ENCODE data around the gene PLCD3. TPM values are rescaled to one million over a fixed set of nuclear protein-coding genes. Genes with fewer than 3 reads are reported as not detected.

PLCD3 gene
- total RNA-seq, 2 experiments from 2014 or later, result 2.7 to 3.8 TPM

DNA sequence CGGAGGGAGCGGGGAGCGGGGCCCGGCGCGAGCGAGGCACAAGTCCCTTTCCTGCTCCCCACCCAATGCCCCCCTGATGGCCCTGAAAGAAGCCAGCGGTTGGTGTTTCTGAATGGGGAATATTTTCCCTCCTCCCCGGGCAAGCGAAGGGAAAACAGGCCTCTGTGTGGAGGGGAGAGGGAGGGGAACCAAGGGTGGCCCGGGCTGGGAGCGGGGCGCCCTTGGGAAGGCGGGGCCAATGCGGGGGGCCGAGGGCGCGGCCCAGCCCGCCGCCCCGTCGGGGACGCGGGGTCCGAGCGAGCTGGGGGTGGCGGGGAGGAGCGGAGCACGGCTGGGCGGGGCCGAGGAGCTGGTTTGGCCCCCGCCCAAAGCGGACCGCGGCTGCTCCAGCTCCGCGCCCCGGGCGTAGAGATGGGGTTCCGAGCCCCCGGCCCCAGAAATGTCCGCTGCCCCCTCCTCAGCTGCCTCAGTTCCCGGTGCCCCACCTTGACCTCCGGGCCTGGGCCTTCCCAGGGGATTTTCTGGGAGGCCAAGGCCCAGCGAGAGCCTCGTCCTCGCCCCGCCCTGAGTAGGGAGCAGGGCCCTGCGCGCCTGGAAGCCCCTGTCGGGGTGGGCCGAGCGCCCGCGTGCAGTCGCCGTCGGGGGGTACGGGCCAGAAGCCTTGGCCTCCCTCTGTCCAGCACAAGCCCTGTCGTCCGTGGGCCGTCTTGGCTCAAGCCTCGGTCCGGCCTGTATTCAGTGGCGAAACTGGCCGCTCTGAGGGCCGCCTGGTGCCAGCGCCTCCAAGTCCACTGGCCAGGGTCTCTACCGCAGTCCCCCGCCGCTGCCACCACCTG, 12.1 kb upstream of the PLCD3 start:
- H3K36me3 Mint-ChIP-seq, result peaks cover 17% of the 10 kb centered on the region
- H3K27me3 Mint-ChIP-seq, result peaks cover 5% of the 10 kb centered on the region
- peak; percentile 54 for DNase-seq
- no peaks in the 10 kb centered on the region for H3K9me3 Mint-ChIP-seq
- peak overlapping the region; percentile 67 for H3K4me3 Mint-ChIP-seq
- peaks cover 33% of the 10 kb centered on the region for H3K4me1 Mint-ChIP-seq
- peak overlapping the region; percentile 67 for H3K27ac Mint-ChIP-seq

DNA sequence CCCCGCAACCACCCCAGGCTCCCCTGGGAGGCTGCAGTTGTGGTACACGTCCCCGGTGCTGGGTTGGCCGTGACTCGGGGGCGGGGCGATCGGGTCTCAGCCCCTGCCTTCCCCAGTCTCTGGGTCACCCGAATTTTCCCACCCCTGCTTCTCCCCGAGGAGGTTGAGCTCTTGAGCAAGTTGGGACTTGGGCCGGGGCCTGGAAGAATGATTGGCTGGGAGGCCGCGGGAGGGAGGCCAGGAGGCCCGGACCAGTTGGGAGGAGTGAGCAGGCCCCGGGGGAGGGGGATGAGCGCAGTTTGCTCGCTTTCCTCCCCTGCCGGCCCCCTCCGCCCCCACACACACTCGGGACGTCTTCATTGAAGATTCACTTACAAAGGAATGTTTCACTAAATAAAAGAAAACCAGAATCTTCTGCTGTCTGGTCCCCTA, 11.5 kb upstream of the PLCD3 start:
- peak; percentile 41 for DNase-seq
- H3K4me1 Mint-ChIP-seq, result peaks cover 33% of the 10 kb centered on the region
- peaks cover 5% of the 10 kb centered on the region for H3K27me3 Mint-ChIP-seq
- H3K27ac Mint-ChIP-seq, result peak overlapping the region; percentile 67
- H3K9me3 Mint-ChIP-seq, result no peaks in the 10 kb centered on the region
- peaks cover 12% of the 10 kb centered on the region for H3K36me3 Mint-ChIP-seq
- H3K4me3 Mint-ChIP-seq, result peak overlapping the region; percentile 67

DNA sequence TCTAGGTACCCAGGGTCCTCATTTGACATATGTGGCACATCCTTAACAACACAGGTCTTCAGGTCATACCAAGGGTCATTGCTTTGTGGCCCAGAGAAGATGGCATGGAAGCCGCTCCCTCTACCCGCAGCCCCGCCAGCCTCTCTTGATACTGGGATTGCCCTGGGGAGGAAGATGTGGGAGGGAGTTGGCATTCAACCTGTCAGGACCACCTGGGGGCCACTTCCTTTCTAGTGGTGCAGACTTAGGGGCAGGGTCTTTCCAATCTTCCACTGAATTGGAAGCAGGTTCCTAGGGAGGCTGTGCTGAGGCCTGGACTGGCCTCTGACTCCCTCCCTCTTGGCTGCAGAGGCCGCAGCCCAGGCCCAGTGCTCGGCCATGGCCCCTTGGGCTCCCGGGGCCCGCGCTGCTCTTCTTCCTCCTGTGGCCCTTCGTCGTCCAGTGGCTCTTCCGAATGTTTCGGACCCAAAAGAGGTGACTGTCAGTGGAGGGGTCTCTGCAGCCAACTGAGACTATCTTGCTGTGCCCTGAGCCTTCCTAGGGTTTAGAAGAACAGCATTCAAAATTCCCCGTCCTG, 10.9 kb upstream of the PLCD3 start:
- H3K27ac Mint-ChIP-seq, result peak overlapping the region; percentile 67

DNA sequence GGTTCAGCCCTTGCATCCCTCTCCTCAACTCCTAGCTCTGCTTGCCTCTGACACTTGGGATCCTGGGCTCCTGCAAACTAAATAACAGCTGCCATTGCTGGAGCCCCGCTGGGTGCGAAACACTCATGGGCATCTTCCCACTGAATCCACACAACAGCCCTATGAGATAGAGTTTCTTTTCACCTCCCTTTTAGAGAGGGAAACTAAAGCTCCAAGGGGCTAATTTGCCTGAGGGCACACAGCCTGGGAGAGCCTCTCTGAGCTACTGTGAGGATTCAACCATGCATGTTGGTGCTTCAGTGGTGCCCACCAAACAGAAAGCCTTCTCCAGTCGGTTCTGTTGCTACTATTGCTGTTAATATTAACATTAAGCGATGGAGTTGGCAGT, 7.2 kb upstream of the PLCD3 start:
- peaks cover 12% of the 10 kb centered on the region for H3K4me1 Mint-ChIP-seq
- no peak overlapping the region for H3K4me3 Mint-ChIP-seq
- DNase-seq, result no peak
- H3K27me3 Mint-ChIP-seq, result no peaks in the 10 kb centered on the region
- peaks cover 2% of the 10 kb centered on the region for H3K36me3 Mint-ChIP-seq
- H3K27ac Mint-ChIP-seq, result no peak overlapping the region
- no peaks in the 10 kb centered on the region for H3K9me3 Mint-ChIP-seq

More for the DNA sequence above, 10.9 kb upstream of the PLCD3 start:
- no peak for DNase-seq
- H3K4me3 Mint-ChIP-seq, result no peak overlapping the region
- peaks cover under 1% of the 10 kb centered on the region for H3K27me3 Mint-ChIP-seq
- no peaks in the 10 kb centered on the region for H3K9me3 Mint-ChIP-seq
- peaks cover 29% of the 10 kb centered on the region for H3K4me1 Mint-ChIP-seq
- peaks cover 8% of the 10 kb centered on the region for H3K36me3 Mint-ChIP-seq

DNA sequence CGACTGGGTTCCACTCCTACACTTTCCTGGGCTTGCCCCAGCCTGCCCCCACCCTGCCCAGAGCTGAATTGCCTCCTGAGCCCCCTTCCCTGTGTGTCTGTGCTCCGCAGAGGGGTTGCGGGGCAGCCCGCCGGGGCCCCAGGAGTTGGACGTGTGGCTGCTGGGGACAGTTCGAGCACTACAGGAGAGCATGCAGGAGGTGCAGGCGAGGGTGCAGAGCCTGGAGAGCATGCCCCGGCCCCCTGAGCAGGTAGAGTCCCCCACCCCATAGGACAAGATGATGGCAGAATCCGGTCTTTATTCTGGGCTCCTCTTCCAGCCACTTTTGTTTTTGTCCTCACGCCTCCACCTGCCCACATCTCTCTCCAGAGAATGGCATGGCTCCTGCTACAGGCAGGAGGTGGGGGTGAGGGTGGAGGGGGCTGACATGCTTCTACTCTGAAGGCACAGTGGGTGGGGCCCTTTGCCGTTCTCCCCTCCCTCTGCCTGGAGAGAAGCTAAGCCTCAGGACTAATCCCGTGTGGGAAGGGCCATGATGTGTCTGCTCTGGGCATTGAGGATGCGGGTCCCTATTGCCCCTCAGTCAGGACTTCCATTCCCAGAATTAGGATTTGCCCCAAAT, 6.7 kb upstream of the PLCD3 start:
- Mint-ChIP-seq H3K27ac (no peak overlapping the region), H3K36me3 (peaks cover 2% of the 10 kb centered on the region), H3K9me3 (no peaks in the 10 kb centered on the region), H3K4me1 (peaks cover 11% of the 10 kb centered on the region), H3K4me3 (no peak overlapping the region), H3K27me3 (no peaks in the 10 kb centered on the region)
- DNase-seq, result no peak

DNA sequence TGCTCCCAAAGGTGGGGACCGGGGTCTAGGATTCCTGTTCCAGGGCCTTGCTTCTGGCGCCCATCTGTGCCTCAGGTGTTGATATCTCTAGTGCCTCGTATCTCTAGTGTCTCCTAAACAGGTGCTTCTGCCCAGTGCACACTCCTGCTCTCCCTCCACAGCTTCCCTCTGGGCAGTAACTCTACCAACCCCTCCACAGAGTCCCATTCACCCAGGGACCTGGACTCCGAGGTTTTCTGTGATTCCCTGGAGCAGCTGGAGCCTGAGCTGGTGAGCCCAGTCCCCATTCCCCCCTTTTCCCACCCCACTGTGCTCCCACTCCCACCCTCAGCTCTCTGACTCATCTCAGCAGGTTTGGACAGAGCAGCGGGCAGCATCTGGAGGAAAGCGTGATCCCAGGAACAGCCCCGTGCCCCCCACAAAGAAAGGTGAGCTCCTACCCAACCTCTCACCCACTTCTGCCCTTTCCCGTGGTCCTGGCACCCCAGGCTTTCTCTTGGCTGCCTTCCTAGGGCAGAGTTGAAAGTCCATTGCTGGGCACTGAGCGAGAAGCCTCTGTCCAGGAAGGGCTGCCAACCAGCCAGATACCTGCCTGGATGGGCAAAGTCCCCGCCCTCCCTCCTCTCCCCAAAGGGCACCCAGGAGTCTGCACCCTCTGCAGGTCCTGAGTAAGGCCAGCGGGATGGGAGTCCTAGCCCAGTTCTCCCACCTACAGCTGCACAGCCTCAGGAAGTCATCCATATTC, 5.4 kb upstream of the PLCD3 start:
- peaks cover 9% of the 10 kb centered on the region for H3K4me1 Mint-ChIP-seq
- peaks cover 2% of the 10 kb centered on the region for H3K36me3 Mint-ChIP-seq
- H3K4me3 Mint-ChIP-seq, result no peak overlapping the region
- no peaks in the 10 kb centered on the region for H3K27me3 Mint-ChIP-seq
- no peak for DNase-seq
- no peaks in the 10 kb centered on the region for H3K9me3 Mint-ChIP-seq
- H3K27ac Mint-ChIP-seq, result no peak overlapping the region

DNA sequence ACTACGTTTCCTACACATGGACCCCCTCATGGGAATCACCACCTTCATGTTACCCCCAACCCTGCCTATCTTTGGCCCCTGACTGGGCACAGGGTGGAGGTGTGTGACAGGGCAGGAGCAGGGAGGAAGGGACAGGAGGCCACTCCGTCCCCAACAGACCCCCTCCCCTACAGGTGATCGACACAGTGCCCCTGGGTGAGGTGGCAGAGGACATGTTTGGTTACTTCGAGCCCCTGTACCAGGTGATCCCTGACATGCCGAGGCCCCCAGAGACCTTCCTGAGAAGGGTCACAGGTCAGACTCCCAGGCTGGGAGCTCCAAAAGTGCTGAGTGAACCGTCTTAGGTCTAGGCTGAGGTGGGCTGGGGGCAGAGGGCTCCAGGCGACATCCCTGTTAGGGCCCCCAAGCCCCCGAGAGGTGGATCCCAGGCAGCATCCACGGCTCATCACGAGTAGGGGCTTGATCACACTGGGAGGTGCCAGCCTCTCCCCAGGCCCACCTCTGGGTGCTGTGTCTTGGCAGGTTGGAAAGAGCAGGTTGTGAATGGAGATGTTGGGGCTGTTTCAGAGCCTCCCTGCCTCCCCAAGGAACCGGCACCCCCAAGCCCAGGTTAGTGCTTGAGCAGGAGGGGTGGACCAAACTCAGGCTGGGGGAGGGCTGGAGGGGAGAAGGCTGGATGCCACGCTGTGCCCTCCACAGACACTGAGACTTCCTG, 4.7 kb upstream of the PLCD3 start:
- DNase-seq, result no peak
- peaks cover 2% of the 10 kb centered on the region for H3K36me3 Mint-ChIP-seq
- peak overlapping the region; percentile 90 for H3K4me3 Mint-ChIP-seq

DNA sequence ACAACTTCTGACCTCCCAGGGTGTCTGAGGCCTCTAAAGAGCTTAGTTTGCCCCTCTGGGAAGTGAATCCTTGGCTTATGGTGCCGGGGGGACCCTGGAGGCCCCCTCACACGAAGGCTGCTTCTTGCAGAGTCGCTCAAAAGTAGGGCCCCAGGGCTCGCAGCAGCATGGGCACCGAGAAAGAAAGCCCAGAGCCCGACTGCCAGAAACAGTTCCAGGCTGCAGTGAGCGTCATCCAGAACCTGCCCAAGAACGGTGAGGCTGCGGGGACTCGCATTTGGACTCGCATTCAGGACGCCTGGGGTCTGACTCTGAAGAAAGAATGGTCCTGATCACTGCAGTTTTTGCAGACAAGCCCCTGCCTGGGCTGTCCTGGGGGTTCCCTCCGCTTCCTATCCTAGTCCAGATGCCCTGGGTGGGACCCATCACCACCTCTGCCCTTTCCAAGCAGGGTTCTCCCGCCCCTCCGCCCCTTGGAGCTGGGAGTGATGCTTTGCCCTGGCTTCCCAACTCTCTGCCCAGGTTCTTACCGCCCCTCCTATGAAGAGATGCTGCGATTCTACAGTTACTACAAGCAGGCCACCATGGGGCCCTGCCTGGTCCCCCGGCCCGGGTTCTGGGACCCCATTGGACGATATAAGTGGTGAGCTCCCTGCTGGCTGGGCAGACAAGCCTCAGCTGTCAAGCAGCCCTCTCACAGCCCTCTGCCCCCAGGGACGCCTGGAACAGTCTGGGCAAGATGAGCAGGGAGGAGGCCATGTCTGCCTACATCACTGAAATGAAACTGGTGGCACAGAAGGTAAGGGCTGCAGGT, 3.9 kb upstream of the PLCD3 start:
- Mint-ChIP-seq H3K4me3 (peak overlapping the region; percentile 90), H3K27me3 (peaks cover 3% of the 10 kb centered on the region), H3K4me1 (peaks cover 10% of the 10 kb centered on the region), H3K9me3 (no peaks in the 10 kb centered on the region), H3K27ac (peak overlapping the region; percentile 78), H3K36me3 (peaks cover 2% of the 10 kb centered on the region)
- DNase-seq, result no peak

More for the DNA sequence above, 4.7 kb upstream of the PLCD3 start:
- Mint-ChIP-seq H3K27me3 (no peaks in the 10 kb centered on the region), H3K9me3 (no peaks in the 10 kb centered on the region), H3K27ac (no peak overlapping the region), H3K4me1 (peaks cover 9% of the 10 kb centered on the region)

DNA sequence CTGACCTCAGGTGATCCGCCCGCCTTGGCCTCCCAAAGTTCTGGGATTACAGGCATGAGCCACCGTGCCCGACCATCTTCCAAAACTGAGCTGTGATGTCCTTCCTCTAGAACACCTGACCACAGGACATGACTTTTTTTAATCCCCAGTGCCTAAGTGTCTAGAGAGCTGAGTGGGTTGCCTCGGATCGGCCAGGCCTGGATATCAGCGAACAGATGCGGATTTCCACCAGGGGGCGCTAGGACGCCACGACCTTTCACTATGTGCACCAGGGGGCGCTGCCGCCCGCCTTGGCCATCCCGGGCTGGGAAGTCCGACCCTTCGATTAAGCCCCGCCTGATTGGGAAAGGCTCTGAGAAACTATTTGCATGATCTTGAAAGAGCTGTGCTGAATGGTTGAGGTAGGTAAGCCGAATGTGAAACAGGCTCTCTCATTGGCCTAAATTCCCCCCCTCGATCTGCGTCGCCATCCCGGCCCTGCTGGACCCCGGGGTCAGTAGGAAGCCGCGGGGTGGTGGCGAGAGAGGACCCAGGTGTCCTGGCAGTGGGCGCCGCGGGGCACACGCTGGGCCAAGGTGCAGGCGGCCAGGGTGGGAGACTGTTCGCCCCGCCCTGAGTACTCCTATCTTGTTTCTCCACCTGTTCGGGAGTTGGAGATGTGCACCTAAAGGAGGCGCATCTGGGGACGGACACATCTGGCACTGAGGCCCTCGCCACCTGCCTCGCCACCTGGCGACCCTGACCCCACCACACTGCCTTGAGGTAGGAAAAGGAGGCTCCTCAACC, 3.1 kb upstream of the PLCD3 start, which contains the start of gene ACBD4:
ACBD4 (plus strand) TSS at position 496 of the 786 bp plus-strand sequence. CDS start 458 bp downstream, outside the sequence.
- Mint-ChIP-seq H3K27ac (peak within 1 kb of the TSS; percentile 78), H3K36me3 (no peaks in the 10 kb centered on the region), H3K9me3 (no peaks in the 10 kb centered on the region), H3K27me3 (peaks cover 6% of the 10 kb centered on the region), H3K4me3 (peak within 1 kb of the TSS; percentile 90), H3K4me1 (peaks cover 10% of the 10 kb centered on the region)
- peak; percentile 95 for DNase-seq

DNA sequence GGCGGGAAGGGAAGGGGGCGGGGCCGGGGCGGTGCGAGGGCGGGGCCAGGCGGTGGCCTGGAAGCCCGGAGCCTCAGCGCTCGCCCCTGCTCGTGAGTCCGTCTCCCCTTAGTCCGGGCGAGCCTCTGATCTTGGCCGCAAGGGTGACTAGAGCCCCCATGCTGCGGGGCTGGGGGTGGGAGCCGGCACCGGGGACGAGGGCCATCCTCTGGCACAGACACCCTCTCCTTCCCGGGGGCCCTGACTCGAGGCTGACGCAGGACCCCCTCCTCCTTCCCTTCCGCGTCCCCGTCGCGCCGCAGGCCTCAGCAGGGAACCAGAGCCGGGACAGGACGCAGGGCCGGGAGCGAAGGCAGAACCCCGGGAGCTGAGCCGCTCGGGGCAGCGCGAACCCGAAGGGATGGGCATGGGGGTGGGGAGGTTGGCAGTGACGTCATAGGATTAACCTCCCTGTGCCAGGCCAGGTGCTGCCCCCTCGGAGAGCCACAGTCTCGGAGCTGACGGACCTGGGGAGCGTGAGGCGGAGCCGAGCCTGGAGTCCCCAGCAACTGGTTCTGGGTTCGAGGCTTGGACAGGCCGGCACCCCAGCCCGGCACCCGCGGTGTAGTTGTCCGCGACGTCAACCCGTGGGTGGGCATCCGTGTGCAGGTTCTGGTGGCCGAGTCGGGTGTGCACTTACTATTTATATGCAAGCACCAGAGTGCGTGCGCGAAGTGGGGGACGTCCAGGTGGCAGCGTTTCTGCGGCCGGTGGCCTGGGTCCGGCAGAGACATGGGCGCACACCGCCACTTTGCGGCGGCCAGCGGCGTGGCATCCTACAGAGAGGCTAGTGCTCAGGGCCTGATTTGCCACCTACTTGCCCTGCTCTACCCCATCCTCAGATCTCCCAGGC, 503 bp upstream of the PLCD3 start:
- Mint-ChIP-seq H3K4me1 (peaks cover 10% of the 10 kb centered on the region), H3K9me3 (no peaks in the 10 kb centered on the region), H3K27me3 (peaks cover 6% of the 10 kb centered on the region), H3K36me3 (no peaks in the 10 kb centered on the region), H3K4me3 (peak overlapping the region; percentile 83), H3K27ac (peak overlapping the region; percentile 65)
- DNase-seq, result peak; percentile 68

DNA sequence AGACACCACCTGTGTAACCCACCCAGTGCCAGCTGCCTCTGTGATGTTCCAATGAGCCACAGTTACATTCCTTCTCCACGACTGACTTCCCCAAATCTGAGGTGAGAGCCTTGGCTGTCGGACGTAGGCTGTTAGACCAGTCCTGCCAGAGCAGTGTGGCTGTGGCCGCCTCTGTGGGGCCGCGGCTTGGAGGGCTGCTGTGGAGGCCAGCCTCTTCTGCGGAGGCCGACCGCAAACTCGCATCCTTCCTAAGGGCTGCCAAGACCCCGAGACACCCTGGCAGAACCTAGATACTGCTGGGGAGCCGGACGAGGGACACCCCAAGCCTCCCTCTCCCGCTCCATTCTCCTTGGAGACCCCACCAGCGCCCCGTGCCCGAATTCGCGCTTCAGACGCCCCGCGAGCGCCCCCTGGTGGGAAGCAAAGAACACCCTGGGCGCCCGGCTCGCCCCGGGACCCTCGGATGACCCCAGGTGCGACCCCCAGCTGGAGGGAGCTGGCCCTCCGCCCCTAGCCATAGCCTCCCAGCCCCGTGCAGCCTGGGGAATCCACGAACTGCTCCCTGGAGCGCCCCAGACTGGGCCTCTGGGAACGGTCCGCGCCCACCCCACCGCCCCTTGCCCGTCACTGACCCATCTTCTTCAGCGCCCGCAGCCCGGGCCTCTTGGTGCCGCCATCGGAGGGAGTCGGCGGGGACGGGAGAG, 547 bp downstream of the PLCD3 start:
- Mint-ChIP-seq H3K9me3 (no peaks in the 10 kb centered on the region), H3K27me3 (peaks cover 6% of the 10 kb centered on the region), H3K27ac (no peak overlapping the region), H3K4me3 (peak overlapping the region; percentile 65), H3K36me3 (no peaks in the 10 kb centered on the region), H3K4me1 (peaks cover 10% of the 10 kb centered on the region)
- DNase-seq, result peak; percentile 50
